HG02623 (cell line): Measurements from ENCODE around the gene GLUL.
"Not testable (repeated sequence)": the region's sequence is repeated elsewhere in the genome, so short reads cannot be mapped to it uniquely, and the experiment has no call there.

Experiments used
- ATAC-seq: cut with Tn5 transposase; IDR thresholded peaks from one replicate; pipeline ENCODE4 v1.9.1; 2021; ENCODE audit warnings: moderate library complexity; ENCODE audit not compliant: unreplicated experiment

The GLUL gene

DNA sequence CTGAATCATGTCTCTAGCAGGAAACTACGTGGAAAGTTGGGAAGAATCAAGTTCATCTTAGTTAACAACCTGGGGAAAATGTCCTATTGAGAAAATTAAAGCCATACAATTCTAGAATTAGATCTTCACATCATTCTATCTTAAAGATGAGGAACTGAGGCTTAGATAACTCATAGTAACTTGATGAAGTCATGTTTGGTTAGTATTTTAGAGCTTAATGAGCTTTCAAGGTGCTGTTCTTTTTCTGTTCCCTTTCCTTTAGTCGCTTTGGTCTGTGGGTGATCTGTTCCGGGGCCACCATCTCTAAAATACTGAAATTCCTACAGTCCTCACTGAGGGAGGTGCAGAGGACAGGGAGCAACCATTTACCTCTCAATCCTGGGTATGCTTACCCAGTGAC, 4.3 kb upstream of the GLUL start:
- no peak for ATAC-seq

DNA sequence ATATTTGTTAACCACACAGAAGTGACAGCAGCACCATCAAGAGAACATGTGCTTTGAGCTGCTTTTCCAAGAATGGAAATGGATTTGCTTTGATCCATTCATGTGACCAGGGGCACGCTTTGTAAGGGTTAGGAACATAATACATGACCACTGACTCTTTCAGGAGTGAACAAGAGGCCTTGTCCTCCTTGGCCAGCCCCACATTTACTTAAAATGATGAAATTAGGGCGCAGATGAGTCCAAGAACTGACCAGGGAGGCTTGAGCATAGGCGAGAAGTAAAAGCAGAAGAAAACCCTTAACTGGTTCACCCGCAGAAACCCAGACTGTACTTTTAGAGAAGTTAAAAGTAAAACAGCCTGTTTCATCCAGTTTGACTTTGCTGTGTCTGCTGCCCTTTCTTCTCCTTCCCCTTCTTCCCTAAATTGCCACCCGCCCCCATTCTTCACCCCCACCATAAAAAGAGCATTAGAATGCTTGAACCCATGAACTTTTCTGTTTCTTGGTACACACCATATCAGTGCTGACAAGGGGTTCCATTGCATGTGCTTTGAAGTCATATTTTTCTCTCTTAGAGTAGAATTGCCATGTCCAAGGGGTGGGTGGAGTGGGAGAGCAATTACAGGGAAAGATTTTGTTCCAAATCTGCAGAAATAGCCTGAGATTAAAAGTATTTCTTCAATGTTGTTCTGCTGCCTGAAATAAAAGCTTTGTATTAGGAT, 2.6 kb upstream of the GLUL start:
- ATAC-seq, result no peak

DNA sequence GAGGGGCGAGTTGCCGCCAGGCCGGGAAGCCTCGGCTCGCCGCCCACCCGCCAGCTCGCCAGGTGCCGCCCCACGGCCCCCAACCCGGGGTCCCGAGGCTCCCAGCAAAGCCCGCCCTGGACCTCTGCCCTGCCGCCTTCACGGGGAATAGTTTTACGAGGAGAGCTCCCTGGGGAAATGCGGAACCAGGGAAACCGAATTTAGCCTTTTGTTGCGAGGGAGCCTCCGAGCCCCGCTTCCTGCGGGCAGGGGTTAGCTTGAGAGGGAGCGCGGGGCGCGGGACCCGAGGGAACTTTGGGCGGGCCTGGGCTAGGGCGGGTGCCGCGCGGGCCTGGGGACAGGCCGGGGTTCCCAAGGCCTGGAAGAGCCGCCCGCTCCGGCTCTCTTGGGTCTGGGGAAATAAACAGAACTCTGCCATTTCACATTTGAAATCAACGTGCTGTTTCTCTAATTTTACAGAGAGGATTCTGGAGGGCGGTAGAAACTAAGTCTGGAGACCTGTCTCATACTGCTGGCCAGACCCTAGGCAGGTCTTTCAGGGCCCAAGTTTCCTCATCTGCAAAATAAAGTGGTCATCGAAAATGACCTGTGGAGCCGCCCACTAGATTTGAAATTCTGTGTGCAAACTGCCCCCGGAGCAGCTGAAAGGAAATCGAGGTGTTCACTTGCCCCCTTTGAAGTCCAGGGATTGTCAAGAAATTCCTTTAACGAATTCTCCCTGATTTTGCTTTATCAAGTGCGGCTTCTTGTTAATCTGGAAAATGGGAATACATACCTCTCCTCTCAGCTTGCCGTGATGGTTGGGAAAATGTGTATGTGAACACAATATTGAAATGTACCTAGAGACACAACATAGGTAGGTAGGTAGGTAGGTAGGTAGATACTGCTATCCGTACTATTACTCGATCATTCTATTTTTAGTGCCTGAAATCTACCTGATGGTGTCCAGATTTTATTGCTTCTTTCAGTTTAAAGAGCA, 749 bp upstream of the GLUL start:
- peak; percentile 13 for ATAC-seq

DNA sequence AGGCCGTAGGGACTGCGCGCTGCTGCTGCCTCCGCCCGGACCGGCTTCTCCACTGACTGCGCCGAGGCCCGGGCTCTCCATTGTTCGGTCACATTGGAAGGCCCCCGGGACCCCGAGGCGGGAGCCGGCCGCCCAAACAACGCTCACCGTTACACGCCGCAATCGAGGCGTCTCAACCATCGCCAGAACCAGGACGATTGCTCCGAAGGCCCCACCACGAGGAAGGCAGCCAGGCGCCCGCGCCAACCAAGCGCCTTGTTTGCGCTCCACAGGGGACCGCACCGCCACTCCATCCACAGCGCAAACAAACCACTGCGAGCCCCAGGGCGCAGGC, 595 bp downstream of the GLUL start:
- no peak for ATAC-seq

DNA sequence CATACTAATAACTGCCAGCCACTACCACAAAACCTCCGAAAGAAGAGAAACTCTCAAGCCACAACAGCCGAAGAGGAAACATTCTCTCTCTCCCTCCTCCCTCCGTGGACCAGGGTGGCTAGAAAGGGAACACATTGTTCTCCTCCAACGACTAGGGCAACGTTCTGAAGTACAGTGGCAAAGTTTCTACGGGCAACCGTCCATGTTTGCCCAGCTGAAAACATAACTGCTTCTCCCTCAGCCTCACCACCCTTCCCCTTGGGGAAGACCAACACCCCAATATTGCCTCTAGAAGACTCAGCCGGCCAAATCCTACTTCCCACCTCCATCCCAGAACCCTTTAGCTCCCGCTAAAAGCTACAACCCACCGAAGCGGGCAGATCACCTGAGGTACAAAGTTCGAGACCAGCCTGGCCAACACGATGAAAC, 2.0 kb downstream of the GLUL start:
- no peak for ATAC-seq

DNA sequence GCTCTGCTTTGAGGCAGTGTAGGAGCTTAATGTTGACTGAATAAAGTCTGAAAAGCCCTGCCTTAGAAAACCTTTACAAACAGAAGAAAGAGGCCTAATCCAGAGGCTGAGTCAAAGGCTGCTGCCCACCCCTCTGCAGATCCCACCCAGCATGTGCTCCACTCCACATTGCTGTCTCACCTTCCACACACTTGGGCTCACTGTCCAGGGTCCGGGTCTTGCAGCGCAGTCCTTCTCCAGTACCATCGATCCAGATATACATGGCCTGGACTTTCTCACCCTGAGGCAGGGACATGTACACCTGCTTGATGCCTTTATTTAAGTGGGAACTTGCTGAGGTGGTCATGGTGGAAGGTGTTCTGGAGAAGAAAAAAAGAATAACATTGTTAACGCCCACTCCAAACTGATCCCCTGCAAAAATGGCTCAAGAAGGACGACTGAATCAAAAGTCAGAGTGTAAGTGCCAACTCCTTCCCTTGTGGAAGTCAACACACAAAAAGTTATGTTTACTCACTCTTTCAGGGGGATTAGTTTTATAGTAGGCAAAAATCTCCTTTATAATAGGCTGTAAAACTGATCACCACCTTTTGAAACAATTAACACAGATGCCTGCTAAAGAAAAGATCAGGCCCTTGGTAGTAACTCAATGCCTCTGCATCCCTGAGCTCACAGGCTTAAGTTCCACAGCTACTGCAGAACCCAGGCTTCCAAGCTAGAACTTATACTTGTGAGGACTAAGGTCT, 3.0 kb downstream of the GLUL start:
- ATAC-seq, result no peak

DNA sequence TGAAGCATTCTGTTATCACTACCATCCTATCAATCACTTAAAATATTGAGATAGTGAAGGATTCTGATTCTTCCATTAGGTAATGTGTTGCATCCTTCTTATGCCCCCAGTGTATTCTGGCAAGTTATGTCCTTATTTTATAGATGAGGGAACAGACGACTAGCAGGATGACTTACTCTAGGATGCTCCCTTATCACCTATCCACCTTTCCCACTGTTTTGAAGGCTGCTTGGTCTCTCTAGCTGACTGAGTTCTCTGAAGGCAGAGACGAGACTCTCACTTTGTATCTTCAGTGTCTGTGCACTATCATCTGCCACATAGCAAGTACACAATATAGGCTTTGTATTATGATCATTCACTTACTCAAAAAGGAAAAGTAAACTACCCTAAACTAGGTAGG, 4.0 kb downstream of the GLUL start:
- no peak for ATAC-seq

DNA sequence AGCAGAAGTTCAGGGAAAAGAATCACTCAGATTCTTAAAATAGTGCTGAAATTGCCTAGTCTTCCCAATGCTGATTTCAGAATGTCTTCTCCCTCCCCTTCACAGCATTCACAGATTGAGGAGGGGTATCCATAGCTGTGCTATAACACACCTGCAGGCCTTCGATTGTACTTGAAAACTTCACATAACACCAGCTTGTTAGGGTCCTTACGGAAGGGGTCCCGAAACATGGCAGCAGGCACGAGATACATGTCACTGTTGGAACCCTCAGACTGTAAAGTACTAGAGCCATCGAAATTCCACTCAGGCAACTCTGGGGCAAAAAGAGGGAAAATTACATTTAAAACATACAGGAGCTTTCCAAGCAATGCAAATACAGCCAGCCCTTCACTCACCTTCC, 4.6 kb downstream of the GLUL start:
- no peak for ATAC-seq

DNA sequence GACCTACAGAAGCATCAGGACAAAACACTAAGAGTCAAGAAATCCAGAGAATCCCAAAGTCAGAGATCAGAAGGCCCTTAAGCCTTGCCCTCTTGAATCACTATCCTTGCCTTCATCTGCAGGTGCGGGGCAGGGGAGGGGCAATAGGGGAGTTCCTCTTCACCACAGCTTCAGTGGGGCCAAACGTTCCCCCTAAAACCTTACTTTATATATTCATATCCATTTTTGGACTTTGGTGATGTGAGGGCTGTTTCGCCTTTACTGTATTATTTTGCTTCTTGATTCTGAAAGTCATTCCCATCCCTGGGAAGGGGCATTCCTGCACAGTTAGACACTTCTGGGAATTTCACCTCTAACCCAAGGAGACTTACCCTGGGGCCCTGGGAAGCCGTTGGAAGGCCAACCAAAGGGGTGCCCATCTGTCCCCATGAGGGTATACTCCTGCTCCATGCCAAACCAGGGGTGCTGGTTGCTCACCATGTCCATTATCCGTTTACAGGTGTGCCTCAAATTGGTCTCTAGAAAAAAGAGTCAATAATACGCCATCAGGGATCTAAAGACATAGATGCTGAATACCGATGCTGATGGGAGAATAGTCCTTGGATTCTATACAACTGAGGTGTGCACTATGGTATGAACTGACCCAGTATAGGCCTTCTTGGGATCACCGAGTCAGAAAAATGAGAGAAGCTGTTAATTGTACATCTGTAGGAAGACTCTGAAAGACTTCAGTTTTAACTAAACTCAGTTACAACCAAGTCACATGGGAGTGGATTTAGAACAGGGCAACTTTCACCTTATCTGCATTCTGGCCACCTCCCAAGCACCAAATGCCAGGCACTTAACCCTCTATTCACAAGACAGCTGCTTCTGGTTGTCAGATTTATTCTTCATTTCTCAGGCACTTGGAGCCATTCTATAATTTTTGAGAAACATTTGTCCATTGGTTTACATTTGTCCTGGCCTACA, 5.4 kb downstream of the GLUL start:
- ATAC-seq, result no peak

DNA sequence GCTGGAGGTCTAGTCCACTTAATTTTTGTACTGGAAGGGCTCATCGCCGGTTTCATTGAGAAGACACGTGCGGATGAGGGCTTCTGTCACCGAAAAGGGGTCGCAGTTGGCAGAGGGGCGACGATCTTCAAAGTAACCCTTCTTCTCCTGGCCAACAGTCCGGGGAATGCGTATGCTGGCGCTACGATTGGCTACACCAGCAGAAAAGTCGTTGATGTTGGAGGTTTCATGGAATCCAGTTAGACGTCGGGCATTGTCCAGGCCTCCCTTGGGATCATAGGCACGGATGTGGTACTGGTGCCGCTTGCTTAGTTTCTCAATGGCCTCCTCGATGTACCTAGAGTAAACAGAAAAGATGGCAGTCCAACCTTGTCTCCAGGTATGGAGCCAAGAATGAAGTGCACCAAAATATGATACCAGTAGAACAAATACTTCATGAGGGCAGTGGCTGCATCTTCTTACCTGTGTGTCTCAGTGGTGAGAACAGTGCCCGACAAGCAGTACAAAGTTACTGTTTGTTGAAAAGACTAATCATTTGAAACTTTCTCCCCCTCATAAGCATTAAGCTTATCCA, 7.1 kb downstream of the GLUL start:
- no peak for ATAC-seq

DNA sequence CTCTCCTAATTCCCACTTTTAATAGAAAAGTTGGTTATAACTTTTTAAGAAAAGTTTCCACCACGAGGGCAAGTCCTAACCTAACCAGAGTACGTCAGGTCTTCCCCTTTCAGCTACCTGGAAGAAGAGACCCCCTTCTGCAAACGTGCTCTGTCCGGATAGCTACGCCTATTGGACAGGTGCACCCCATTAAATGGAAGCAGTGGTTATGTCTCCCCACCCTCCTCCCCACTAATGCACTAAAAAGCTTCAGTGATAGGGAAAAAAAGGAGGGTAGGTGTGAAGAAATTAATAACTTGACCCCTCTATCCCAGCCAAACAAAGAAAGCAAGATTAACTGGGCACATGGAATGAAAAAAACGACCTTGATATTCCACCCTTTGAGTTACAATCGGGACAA, 7.7 kb downstream of the GLUL start:
- ATAC-seq, result no peak

DNA sequence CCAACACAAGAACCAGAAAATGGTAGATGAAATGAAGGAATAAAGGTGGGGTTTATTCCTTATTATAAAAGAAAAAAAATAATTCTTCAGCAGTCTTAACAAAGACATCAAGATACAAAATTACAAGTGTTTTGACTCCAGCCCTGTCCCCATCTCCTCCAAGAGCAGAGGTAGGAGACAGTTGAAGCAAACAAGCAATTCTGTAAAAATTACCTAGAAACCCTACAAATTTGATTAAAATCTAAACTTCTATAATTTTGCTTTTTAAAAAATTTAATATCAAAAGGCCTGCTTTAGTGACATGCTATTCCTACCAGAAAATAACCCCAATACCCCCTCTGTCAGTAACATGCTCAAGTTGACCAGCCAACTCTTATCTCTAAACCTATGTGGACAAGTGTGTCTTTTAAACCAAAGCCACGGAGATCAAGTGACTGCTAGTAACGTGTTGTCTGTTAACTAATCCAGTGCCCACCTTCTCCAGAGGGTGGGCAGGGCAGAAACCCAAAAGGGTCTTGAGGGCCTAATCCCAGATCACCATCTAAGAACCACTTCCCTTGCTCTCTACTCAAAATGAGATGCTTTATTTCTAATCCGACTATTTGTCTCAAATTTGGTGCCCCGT, 8.4 kb downstream of the GLUL start:
- no peak for ATAC-seq

DNA sequence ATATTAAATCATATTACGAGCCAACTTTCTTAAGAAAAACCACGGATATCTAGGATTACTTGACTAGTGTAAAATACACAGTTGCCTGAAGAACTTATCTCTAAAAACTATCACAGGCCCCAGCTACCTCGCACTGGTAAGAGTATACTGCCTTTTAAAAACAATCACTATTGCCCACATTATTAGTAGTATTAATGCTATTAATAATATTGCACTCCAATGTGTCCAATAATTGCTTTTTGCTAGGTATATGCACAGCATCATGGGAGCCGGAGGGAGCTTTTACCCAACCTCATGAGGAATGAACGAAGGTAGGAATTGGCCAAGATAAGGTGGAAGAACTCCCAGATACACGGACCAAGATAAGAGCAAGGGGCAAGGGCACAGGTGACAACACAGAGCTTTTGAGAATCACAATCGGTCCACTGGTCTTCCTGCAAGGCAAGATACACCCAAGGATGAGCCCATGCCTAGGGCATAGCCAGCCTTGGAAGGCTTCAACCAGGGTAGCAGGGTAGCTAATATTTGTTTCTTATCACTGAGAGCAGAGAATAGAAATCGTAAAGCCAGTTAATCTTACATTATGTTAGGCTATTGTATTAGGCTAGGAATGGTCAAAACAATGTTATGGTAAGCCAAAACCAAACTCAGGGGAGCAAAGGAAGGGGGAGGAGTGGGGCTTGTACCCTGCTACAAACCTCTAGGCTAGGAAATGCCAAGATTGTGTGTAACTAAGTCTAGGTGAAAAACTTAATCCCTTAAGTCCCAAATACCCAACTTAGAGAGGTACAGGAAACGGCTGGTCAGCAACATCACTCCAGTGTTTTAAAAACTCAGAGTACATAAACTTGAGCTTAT, 9.4 kb downstream of the GLUL start:
- no peak for ATAC-seq

DNA sequence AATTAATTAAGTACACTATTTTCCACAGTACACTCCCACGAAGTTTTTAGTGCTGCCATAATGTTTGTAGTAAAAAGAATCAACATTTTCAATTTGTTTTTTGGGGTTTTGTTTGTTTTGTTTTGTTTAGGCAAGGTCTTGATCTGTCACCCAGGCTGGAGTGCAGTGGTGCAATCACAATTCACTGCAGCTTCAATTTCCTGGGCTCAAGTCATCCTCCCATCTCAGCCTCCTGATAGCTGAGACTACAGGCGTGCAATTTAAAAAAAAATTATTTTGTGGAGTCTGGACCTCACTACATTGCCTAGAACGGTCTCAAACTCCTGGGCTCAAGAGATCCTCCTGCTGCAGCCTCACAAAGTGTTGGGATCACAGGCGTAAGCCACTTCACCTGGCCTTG, 11.4 kb downstream of the GLUL start:
- ATAC-seq, result no peak

DNA sequence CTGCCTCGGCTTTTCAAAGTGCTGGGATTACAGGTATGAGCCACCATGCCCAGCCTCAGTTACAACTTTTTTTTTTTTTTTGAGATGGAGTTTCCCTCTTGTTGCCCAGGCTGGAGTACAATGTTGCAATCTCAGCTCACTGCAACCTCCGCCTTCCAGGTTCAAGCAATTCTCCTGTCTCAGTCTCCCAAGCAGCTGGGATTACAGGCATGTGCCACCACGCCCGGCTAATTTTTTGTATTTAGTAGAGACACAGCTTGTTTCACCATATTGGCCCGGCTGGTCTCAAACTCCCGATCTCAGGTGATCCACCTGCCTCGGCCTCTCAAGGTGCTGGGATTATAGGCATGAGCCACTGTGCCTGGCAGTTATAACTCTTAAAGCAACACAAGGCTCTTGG, 11.8 kb downstream of the GLUL start:
- not testable (repeated sequence) for ATAC-seq

DNA sequence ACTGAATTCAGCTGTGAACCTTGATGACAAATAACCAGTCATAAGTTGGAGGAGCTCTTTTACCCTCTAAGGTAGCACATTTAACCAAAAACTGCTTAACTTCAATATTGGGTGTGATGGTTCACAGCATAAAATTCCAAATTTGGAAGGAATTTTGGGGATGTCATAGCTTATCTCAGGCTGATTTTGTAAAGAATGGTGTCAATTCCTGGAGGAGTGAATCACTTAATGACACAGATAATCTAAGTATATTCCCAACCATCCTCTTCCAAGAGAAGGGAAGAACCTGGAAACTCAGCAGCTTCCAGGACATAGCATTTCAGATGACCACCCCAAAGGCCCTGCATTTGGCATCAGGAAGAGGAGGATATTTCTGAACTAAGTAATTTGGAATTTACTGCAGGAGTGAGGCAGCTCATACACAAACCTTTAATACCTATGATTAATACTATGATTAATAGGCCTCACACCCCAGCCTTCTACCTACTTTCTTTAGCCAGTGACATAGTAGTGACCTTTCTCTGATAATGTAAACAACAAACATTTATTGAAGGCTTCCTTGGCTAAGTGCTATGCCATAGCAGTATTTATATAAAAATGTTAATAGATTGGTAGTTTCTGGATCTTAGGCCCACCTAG, 14.5 kb downstream of the GLUL start:
- ATAC-seq, result no peak

DNA sequence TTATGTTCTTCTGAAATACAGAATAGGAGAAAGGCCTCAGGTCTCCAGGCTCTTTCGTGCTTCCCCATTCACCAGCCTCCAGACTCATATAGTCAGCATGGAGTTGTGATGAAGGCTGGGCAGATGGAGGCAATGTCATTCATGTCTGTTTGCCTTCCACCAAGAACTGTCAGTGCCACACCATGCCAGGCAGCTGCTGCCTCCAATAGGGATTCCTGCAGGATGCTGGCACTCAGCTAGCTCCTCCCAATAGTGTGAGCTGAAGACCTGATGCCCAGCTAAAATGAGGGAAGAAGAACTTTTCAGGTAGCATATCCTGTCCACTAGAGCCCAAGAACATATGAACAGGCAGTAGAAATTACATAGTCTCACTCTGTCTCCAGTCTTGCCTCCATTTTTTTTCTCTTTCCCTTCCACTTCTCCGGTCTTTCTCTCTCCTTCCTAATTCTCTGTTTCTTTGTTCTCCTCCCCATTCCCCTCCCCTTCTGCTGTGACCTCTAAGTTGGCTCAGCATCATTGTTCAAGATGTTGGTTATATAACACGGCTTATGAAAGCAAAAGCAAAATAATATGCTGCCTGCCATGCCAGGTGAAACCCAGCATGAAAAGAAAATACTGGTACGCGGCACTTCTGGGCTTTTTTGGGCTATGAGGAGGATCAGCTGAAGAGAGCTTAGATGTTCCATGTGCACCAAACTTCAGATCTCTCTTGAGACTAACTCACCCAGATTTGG, 17.3 kb downstream of the GLUL start:
- no peak for ATAC-seq

DNA sequence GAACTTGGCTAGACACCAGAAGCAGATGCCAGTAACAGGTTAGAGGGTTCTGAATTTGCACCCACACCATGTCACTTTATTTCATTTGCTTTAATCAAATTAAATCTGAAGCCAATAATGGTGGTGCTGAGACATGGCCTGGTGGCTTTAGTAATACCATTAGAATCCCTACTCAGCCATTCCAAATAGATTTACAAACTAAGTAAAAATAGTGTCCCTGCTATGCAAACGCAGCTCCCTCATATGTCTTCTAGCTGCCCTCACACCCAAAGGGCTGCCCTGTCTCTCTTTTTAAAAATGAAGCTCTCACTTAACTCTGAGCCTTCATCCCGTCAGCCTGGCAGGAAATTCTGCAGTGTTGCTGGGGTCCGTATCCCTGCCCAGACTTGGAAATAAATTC, 21.1 kb downstream of the GLUL start:
- no peak for ATAC-seq
